H1 (cell line): ENCODE data around the gene LRRC19. TPM values are rescaled to one million over a fixed set of nuclear protein-coding genes. Genes with fewer than 3 reads are reported as not detected.

Experiments used
- EP300 ChIP-seq, 2 experiments: IDR thresholded peaks; 1 replicate in 1 of 2; 2 replicates in 1 of 2; pipeline ENCODE4 v1.6.1; 2011 to 2012; ENCODE audit warnings: low read depth in 2 of 2, low read length in 2 of 2, mild to moderate bottlenecking in 2 of 2, borderline replicate concordance in 1 of 2, inconsistent platforms in 1 of 2, moderate library complexity in 1 of 2
- SP2 ChIP-seq: IDR thresholded peaks from 2 replicates; pipeline ENCODE4 v1.6.1; 2012; ENCODE audit warnings: mild to moderate bottlenecking, low read length, inconsistent platforms
- ZNF274 ChIP-seq: IDR thresholded peaks from 2 replicates; pipeline ENCODE4 v1.7.0; 2012; ENCODE audit warnings: low read length, borderline replicate concordance; ENCODE audit errors: extremely low read depth
- polyA plus RNA-seq, 7 experiments: library from polyadenylated mRNA; depleted of rRNA in 3 of 7; stranded (reverse) in 5 of 7; unstranded in 2 of 7; fragments of >200 nt in 5 of 7; fragments of 200-250 nt in 2 of 7; gene quantifications; 1 replicate in 5 of 7; 2 replicates in 1 of 7; 4 replicates in 1 of 7; pipeline versions ENCODE4 v1.2.1 to v1.2.3, GENCODE V29; 2011 to 2013; ENCODE audit warnings: missing spikeins in 2 of 7, mixed read lengths in 2 of 7
- total RNA-seq: library from RNA; stranded (reverse); fragmentation: NEBNext Ultra II Directional; extraction: Animal tissue kit (Norgen Biotek cat#: 25700); gene quantifications from 2 replicates; pipeline ENCODE4 v1.2.1, GENCODE V29; 2021
- TF ChIP-seq, protein P1 (sequence below): IDR thresholded peaks from 2 replicates; pipeline ENCODE4 v1.6.1; 2012; ENCODE audit warnings: low read length, inconsistent platforms

The LRRC19 gene
- total and polyA plus RNA-seq, 2 of the 8 experiments (the other 6 are each of a cell fraction or from before 2014, with no cell fraction given): not detected

DNA sequence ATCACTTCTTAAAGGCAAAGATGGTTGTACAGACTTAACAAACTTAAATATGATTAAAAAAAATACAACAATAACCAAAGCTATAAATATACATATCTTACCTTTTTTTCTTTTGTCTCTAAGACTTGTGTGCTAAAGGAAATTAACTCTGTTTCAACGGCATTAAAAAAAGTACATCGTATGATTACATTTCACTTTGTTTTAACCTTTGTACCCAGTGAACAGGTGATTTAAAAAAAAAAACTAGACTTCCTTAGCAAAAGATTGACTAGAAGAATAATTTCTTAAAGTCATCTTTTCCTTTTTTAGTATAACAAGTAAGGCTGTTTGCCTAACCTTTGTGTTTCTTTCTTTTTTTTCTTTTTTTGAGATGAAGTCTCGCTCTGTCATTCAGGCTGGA lies at the start of gene LRRC19 (continued):
- TF ChIP-seq ZNF274 (no peak), EP300 (IDR thresholded peaks at IDR 0.05; ENCODE audit: borderline replicate concordance in 1 of 2, low read depth in 2 of 2, low read length in 2 of 2) (no peak), SP2 (no peak)
- TF ChIP-seq, protein P1, sequence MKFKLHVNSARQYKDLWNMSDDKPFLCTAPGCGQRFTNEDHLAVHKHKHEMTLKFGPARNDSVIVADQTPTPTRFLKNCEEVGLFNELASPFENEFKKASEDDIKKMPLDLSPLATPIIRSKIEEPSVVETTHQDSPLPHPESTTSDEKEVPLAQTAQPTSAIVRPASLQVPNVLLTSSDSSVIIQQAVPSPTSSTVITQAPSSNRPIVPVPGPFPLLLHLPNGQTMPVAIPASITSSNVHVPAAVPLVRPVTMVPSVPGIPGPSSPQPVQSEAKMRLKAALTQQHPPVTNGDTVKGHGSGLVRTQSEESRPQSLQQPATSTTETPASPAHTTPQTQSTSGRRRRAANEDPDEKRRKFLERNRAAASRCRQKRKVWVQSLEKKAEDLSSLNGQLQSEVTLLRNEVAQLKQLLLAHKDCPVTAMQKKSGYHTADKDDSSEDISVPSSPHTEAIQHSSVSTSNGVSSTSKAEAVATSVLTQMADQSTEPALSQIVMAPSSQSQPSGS: no peak
